ENCODE data around the gene CD82. TPM values are rescaled to one million over a fixed set of nuclear protein-coding genes. Genes with fewer than 3 reads are reported as not detected.

The CD82 gene
- total RNA-seq, 4 donors from 2014 or later: 8.9 to 30.6 (median 20.3) TPM

- DNase-seq (ENCODE audit: low spot score) (no peak), ATAC-seq (ENCODE audit: low FRiP score) (no peak)
These were observed 20.0 kb downstream of the CD82 start for GRCh38 chr11:44585421-44585820.

GRCh38 chr11:44589301-44589700, 23.8 kb downstream of the CD82 start:
- no peak for DNase-seq (ENCODE audit: low spot score)
- ATAC-seq (ENCODE audit: low FRiP score): no peak
- no peak for TF ChIP-seq CTCF (IDR thresholded peaks at IDR 0.05)

More at GRCh38 chr11:44585421-44585820, 20.0 kb downstream of the CD82 start:
- TF ChIP-seq CTCF (IDR thresholded peaks at IDR 0.05): no peak

- ATAC-seq (ENCODE audit: low FRiP score) (no peak), DNase-seq (ENCODE audit: low spot score) (no peak)
- no peak for TF ChIP-seq CTCF (IDR thresholded peaks at IDR 0.05)
These were observed 25.3 kb downstream of the CD82 start for GRCh38 chr11:44590769-44591168.

GRCh38 chr11:44591557-44591956, 26.1 kb downstream of the CD82 start:
- no peak for ATAC-seq (ENCODE audit: low FRiP score)
- TF ChIP-seq CTCF (IDR thresholded peaks at IDR 0.05): no peak

GRCh38 chr11:44592125-44592940, 26.9 kb downstream of the CD82 start:
- peak; percentile 69 for ATAC-seq (ENCODE audit: low FRiP score)
- no peak for TF ChIP-seq CTCF (IDR thresholded peaks at IDR 0.05)
- peak; percentile 46 for DNase-seq (ENCODE audit: low spot score)

More at GRCh38 chr11:44591557-44591956, 26.1 kb downstream of the CD82 start:
- no peak for DNase-seq (ENCODE audit: low spot score)

- DNase-seq (ENCODE audit: low spot score): no peak
- TF ChIP-seq CTCF (IDR thresholded peaks at IDR 0.05): no peak
- no peak for ATAC-seq (ENCODE audit: low FRiP score)
These were observed 27.8 kb downstream of the CD82 start for GRCh38 chr11:44593251-44593650.

GRCh38 chr11:44595006-44595405, 29.5 kb downstream of the CD82 start:
- ATAC-seq (ENCODE audit: low FRiP score) (no peak), DNase-seq (ENCODE audit: low spot score) (no peak)
- TF ChIP-seq CTCF (IDR thresholded peaks at IDR 0.05): no peak

Measured in omental fat pad (tissue), 4 donors.